ENCODE data around the gene PXMP2. TPM values are rescaled to one million over a fixed set of nuclear protein-coding genes. Genes with fewer than 3 reads are reported as not detected.

PXMP2 gene
- total and polyA plus RNA-seq, 11 donors = 23.9 to 149 (median 39.7) TPM

GRCh38 chr12:132649226-132649945 lies 38.0 kb upstream of the PXMP2 start:
- H3K36me3 ChIP-seq = peaks cover 0 to 79% (median 61%) of the 10 kb centered on the region in 9 donors
- no peaks in the 10 kb centered on the region for H3K27me3 ChIP-seq

GRCh38 chr12:132651444-132652100 lies 35.8 kb upstream of the PXMP2 start:
- no peak overlapping the region for H3K27ac ChIP-seq
- no peaks in the 10 kb centered on the region for H3K4me1 ChIP-seq
- intact Hi-C loops (cut with DNase I) = no loop called here
- no peaks in the 10 kb centered on the region for H3K9me3 ChIP-seq
- H3K27me3 ChIP-seq = no peaks in the 10 kb centered on the region
- 72 to 86% (median 81%) methylated on average over 9 of the region's 9 CpGs for WGBS, 4 donors
- H3K4me3 ChIP-seq = no peak overlapping the region
- peaks cover 0 to 87% (median 74%) of the 10 kb centered on the region in 9 donors for H3K36me3 ChIP-seq
- ATAC-seq (no peak), DNase-seq (no peak)
- no peak for TF ChIP-seq CTCF (IDR thresholded peaks at IDR 0.05)
- TF ChIP-seq POLR2A (IDR thresholded peaks at IDR 0.05) = no peak

More at GRCh38 chr12:132649226-132649945, 38.0 kb upstream of the PXMP2 start:
- ATAC-seq (no peak), DNase-seq (no peak)
- no peak overlapping the region for H3K27ac ChIP-seq
- H3K4me1 ChIP-seq = no peaks in the 10 kb centered on the region
- no peak for TF ChIP-seq POLR2A (IDR thresholded peaks at IDR 0.05)
- no peak for TF ChIP-seq CTCF (IDR thresholded peaks at IDR 0.05)
- H3K4me3 ChIP-seq = no peak overlapping the region
- WGBS, 4 donors = 94 to 96% (median 94%) methylated on average over 22 to 27 of the region's 27 CpGs
- intact Hi-C loops (cut with DNase I) = no loop called here
- H3K9me3 ChIP-seq = no peaks in the 10 kb centered on the region

GRCh38 chr12:132653567-132654290 lies 33.7 kb upstream of the PXMP2 start:
- H3K4me3 ChIP-seq = no peak overlapping the region
- no peak for TF ChIP-seq CTCF (IDR thresholded peaks at IDR 0.05)
- TF ChIP-seq POLR2A (IDR thresholded peaks at IDR 0.05) = no peak
- H3K9me3 ChIP-seq = no peaks in the 10 kb centered on the region
- DNase-seq (no peak), ATAC-seq (no peak)
- H3K27me3 ChIP-seq = no peaks in the 10 kb centered on the region
- H3K36me3 ChIP-seq = peaks cover 0 to 87% (median 76%) of the 10 kb centered on the region in 9 donors
- 82 to 87% (median 84%) methylated on average over 7 of the region's 7 CpGs for WGBS, 4 donors
- H3K27ac ChIP-seq = no peak overlapping the region
- intact Hi-C loops (cut with DNase I) = no loop called here
- no peaks in the 10 kb centered on the region for H3K4me1 ChIP-seq

Data from heart left ventricle (tissue), 16 donors.